ENCODE data around the gene GTSE1.
"Not testable (repeated sequence)": the region's sequence is repeated elsewhere in the genome, so short reads cannot be mapped to it uniquely, and the experiment has no call there.

Gene GTSE1

GRCh38 chr22:46293577-46294260, 3.0 kb upstream of the GTSE1 start:
- DNase-seq (ENCODE audit: low read depth in 2 of 3, low spot score in 1 of 3), result no peak

- DNase-seq (ENCODE audit: low read depth in 2 of 3, low spot score in 1 of 3), result no peak
These were observed 1.9 kb upstream of the GTSE1 start for GRCh38 chr22:46294784-46295183.

DNA sequence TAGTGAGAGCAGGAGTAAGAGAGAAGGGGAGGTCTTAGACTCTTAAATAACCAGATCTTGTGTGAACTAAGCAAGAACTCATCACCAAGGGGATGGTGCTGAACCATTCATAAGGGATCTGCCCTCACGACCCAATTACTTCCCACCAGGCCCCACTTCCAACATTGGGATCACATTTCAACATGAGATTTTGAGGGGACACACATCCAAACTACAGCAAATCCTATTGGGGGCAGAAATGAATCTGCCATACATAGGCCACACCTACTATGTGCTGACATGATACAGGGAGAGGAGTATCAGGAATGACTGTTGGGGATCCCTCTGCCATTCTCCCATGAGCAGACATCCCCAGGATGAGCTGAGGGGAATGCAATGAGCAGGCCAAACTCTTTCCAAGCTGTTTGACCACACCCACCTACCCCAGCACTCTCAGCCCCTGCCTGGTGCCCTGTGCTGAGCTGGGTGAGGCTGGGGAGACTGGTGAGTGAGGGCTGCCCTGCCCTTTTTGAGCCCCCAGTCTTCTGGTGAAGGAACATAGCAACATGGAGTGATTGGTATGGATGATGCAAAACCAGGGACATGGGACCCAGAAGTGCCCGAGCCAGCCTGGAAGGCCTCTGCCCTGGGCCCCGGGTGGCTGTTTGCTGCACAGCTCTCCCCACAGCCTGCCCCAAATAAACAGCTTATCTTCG, 1.2 kb upstream of the GTSE1 start:
- no peak for DNase-seq (ENCODE audit: low read depth in 2 of 3, low spot score in 1 of 3)

DNA sequence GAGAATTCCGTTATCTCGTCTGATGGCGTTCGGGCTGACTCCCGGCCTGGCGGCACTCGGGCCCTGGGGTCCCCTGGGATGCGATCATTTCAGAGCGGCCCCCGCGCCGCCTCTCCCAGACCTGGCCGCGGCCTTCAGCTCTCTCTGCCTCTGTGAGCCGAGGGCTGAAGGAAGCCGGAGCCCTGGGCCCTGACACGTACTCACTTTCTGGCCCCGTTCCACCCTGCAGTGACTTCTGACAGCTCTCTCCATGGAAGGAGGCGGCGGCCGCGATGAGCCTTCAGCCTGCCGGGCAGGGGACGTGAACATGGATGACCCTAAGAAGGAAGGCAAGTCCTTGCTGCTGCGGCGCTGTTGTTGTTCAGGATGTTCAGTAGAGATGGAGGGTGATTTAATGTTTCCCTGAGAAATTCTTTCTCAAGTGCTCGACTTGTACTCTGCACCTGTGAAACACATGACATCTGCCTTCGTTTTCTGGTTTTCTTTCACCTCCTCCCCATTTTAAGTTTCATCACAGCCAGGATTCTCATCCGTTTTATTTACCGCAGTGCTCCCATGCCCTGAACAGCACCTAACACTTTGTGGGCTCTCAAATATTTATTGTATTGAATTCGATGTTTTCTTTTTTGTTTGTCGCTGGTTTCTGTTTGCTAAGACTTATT, 612 bp downstream of the GTSE1 start:
- DNase-seq (ENCODE audit: low read depth in 2 of 3, low spot score in 1 of 3), result no peak

- no peak for DNase-seq (ENCODE audit: low read depth in 2 of 3, low spot score in 1 of 3)
These were observed 2.4 kb downstream of the GTSE1 start for GRCh38 chr22:46299101-46299500.

DNA sequence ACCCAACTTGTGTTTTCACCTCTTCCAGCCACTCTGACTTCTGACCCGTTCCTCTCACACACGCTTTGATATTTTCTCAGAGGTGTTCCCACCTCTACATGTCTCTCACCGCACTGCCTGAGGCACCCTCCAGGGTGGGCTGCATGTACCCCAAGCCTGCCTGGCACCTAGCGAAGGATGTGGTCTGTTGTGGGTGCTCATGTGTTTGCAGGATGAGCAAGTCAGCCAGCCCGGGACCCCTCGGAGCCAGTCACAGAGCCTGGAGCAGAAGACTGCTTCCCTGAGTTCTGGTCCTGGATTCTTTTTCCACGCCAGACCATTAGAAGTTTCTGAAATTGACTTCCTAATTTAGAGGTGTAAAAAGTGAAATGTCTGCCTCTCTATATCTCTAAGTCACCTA, 3.8 kb downstream of the GTSE1 start:
- no peak for DNase-seq (ENCODE audit: low read depth in 2 of 3, low spot score in 1 of 3)

GRCh38 chr22:46303347-46303965, 6.8 kb downstream of the GTSE1 start:
- no peak for DNase-seq (ENCODE audit: low read depth in 2 of 3, low spot score in 1 of 3)

DNA sequence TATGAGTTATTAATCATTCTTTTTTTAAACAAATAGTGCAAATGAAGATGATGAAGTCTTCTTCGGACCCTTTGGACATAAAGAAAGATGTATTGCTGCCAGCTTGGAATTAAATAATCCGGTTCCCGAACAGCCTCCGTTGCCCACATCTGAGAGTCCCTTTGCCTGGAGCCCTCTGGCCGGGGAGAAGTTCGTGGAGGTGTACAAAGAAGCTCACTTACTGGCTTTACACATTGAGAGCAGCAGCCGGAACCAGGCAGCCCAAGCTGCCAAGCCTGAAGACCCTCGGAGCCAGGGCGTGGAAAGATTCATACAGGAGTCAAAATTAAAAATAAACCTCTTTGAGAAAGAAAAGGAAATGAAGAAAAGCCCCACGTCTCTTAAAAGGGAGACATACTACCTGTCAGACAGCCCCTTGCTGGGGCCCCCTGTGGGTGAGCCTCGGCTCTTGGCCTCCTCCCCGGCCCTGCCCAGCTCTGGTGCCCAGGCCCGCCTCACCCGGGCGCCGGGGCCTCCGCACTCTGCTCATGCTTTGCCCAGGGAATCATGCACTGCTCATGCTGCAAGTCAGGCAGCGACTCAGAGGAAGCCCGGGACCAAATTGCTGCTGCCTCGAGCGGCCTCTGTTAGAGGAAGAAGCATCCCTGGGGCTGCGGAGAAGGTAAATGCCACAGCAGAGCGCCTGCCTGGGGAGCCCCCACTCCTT, 11.8 kb downstream of the GTSE1 start:
- no peak for DNase-seq (ENCODE audit: low read depth in 2 of 3, low spot score in 1 of 3)

GRCh38 chr22:46309526-46310085, 12.9 kb downstream of the GTSE1 start:
- no peak for DNase-seq (ENCODE audit: low read depth in 2 of 3, low spot score in 1 of 3)

DNA sequence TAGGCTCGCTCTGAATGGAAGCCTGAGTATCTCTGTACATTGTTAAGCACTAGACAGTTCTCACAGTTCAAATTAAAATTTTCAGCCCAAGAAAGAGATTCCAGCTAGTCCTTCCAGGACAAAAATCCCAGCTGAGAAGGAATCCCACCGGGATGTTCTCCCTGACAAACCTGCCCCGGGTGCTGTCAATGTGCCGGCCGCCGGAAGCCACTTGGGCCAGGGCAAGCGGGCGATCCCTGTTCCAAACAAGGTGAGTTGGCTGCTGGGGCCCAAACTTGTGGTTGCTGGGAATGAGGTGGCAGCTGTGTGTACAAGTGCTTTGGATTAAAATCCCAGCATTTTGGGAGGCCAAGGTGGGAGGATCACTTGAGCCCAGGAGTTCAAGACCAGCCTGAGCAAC, 15.4 kb downstream of the GTSE1 start:
- no peak for DNase-seq (ENCODE audit: low read depth in 2 of 3, low spot score in 1 of 3)

GRCh38 chr22:46312848-46313247, 16.2 kb downstream of the GTSE1 start:
- DNase-seq (ENCODE audit: low read depth in 2 of 3, low spot score in 1 of 3), result not testable (repeated sequence)

- no peak for DNase-seq (ENCODE audit: low read depth in 2 of 3, low spot score in 1 of 3)
These were observed 19.3 kb downstream of the GTSE1 start for GRCh38 chr22:46315976-46316375.

DNA sequence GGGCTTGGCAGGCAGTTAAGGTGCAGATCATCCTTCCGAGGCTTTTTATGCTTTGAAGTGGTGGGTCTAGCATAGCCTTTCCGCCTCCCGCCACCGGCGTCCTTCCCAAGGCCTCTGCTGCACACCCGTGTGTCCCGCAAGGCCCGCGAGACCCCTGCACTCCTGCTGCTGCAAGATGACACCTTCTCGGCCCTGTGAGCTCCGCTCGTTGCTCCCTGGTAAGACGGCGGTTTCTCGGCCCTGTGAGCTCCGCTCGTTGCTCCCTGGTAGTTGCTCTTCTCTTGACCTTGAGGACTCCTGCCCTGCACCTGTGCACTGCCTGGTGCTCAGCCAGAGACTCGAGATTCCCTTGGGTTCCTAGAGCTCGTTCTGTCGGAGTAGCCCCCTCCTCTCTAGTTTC, 21.0 kb downstream of the GTSE1 start:
- DNase-seq (ENCODE audit: low read depth in 2 of 3, low spot score in 1 of 3), result no peak

- DNase-seq (ENCODE audit: low read depth in 2 of 3, low spot score in 1 of 3), result no peak
These were observed 21.9 kb downstream of the GTSE1 start for GRCh38 chr22:46318576-46318975.

- DNase-seq (ENCODE audit: low read depth in 2 of 3, low spot score in 1 of 3), result no peak
These were observed 22.6 kb downstream of the GTSE1 start for GRCh38 chr22:46319319-46319718.

- DNase-seq (ENCODE audit: low read depth in 2 of 3, low spot score in 1 of 3), result no peak
These were observed 23.6 kb downstream of the GTSE1 start for GRCh38 chr22:46320166-46320710.

GRCh38 chr22:46320716-46321386, 24.2 kb downstream of the GTSE1 start:
- no peak for DNase-seq (ENCODE audit: low read depth in 2 of 3, low spot score in 1 of 3)

- no peak for DNase-seq (ENCODE audit: low read depth in 2 of 3, low spot score in 1 of 3)
These were observed 26.0 kb downstream of the GTSE1 start for GRCh38 chr22:46322711-46323110.

DNA sequence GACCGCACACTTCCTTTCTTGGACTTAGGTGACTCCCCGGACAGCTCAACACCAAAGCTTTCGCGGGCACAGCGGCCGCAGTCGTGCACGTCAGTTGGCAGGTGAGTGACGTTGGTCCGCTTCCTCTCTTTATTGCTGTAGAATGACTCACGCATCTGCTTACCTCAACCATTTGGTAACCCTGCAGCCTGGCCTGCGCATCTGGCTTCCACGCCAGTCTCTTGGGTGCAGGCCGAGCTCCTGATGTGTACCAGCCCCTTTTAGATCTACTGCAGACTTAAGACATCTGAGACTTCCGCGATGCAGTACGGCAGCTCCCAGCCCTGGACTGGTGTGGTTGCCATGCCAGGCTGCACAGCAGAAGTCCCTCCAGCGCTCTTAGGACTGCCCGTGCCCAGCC, 26.5 kb downstream of the GTSE1 start:
- DNase-seq (ENCODE audit: low read depth in 2 of 3, low spot score in 1 of 3), result no peak

DNA sequence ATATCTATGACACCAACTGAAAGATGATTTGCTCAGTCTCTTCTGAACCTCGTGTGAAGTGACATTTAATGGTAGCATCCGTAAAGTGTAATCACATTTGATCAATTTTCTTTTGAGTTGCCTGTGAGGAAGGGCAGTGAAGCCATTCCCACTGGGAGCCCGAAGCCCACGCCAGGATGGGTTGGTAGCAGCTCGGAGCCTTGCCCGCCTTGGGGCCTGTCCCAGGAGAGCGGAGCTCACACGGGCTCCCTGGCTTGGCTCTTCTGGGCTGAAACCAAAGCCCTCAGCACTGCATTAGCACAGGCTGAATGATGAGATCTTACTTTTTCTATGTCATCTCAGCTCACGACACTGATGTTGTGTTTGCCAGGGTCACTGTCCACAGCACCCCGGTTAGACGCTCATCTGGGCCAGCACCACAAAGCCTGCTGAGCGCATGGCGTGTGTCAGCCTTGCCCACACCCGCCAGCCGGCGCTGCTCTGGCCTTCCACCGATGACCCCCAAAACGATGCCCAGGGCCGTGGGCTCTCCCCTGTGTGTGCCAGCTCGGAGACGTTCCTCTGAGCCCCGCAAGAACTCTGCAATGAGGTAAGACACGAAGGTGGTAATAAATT, 29.5 kb downstream of the GTSE1 start:
- DNase-seq (ENCODE audit: low read depth in 2 of 3, low spot score in 1 of 3), result no peak
